RPMI8226 (cell line): ENCODE data around the gene COL18A1.
"Not testable (repeated sequence)": the region's sequence is repeated elsewhere in the genome, so short reads cannot be mapped to it uniquely, and the experiment has no call there.

Source experiments
- DNase-seq: peaks from one replicate; pipeline ENCODE4 v3.0.0-alpha.2; 2015

Gene COL18A1

GRCh38 chr21:45404730-45405270 lies at the start of gene COL18A1:
TSS of gene COL18A1 (plus strand) at chr21:45405165. CDS start at chr21:45405231, 66 bp downstream.
- DNase-seq = peak; percentile 50

GRCh38 chr21:45355573-45355972 lies 49.4 kb upstream of the COL18A1 start:
- no peak for DNase-seq

GRCh38 chr21:45356251-45356650 lies 48.7 kb upstream of the COL18A1 start:
- no peak for DNase-seq

GRCh38 chr21:45356653-45357435 lies 48.1 kb upstream of the COL18A1 start:
- DNase-seq = no peak

GRCh38 chr21:45357436-45358260 lies 47.3 kb upstream of the COL18A1 start:
- DNase-seq = no peak

- DNase-seq = no peak
Observed at GRCh38 chr21:45358261-45358670, 46.7 kb upstream of the COL18A1 start.

- no peak for DNase-seq
Observed at GRCh38 chr21:45358711-45359310, 46.2 kb upstream of the COL18A1 start.

- no peak for DNase-seq
Observed at GRCh38 chr21:45359451-45360217, 45.3 kb upstream of the COL18A1 start.

- no peak for DNase-seq
Observed at GRCh38 chr21:45361033-45361997, 43.6 kb upstream of the COL18A1 start.

GRCh38 chr21:45362077-45362747 lies 42.8 kb upstream of the COL18A1 start:
- no peak for DNase-seq

- DNase-seq = no peak
Observed at GRCh38 chr21:45362748-45363145, 42.2 kb upstream of the COL18A1 start.

GRCh38 chr21:45363272-45363671 lies 41.7 kb upstream of the COL18A1 start:
- DNase-seq = not testable (repeated sequence)

- DNase-seq = peak; percentile 44
Observed at GRCh38 chr21:45363921-45364467, 41.0 kb upstream of the COL18A1 start.

- DNase-seq = no peak
Observed at GRCh38 chr21:45364468-45365185, 40.3 kb upstream of the COL18A1 start.

- DNase-seq = no peak
Observed at GRCh38 chr21:45365186-45365607, 39.8 kb upstream of the COL18A1 start.

- no peak for DNase-seq
Observed at GRCh38 chr21:45365608-45366241, 39.2 kb upstream of the COL18A1 start.

GRCh38 chr21:45366476-45366875 lies 38.5 kb upstream of the COL18A1 start:
- DNase-seq = no peak

GRCh38 chr21:45366931-45367401 lies 38.0 kb upstream of the COL18A1 start:
- DNase-seq = no peak
